ENCODE measurements around the gene NR6A1. TPM values are rescaled to one million over a fixed set of nuclear protein-coding genes. Genes with fewer than 3 reads are reported as not detected.

Gene NR6A1
- polyA plus RNA-seq, 1 donor from 2014 or later: 4.3 TPM

DNA sequence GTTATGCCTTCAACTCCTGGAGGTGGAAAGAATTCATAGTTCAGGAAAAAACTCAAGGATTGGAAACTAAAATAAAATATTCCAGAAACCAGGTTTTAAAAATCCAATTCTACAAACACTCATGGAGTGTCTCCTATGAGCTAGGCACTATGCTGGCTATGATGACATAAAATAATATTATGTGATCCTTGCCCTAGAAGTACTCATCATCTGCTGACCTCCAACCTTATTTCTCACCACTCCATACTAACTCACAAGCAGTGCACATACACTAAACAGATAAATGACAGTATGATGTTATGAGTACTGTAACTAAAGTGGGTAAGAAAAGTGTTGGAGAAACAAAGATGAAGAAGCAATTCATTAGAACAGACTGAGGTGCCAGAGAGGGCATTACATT lies 170.7 kb downstream of the NR6A1 start:
- Histone ChIP-seq H3F3A (ENCODE audit: insufficient read depth, low read length, poor library complexity, severe bottlenecking) (no peaks in the 10 kb centered on the region), H3K36me3 (ENCODE audit: insufficient read depth, low read length) (no peaks in the 10 kb centered on the region), H3K4me3 (ENCODE audit: low read length) (no peak overlapping the region), H3K79me2 (replicated peaks; ENCODE audit: insufficient read depth, low read length) (no peaks in the 10 kb centered on the region), H3K9me3 (ENCODE audit: low read length) (no peaks in the 10 kb centered on the region), H2AFZ (ENCODE audit: low read depth, low read length) (no peak overlapping the region), H3K27me3 (ENCODE audit: insufficient read depth, low read depth, low read length) (no peaks in the 10 kb centered on the region), H3K9me2 (ENCODE audit: insufficient read depth, low read length) (no peaks in the 10 kb centered on the region), H3K9ac (ENCODE audit: low read length) (no peak overlapping the region), H4K20me1 (ENCODE audit: insufficient read depth) (no peaks in the 10 kb centered on the region), H3K27ac (ENCODE audit: low read length) (no peak overlapping the region), H3K4me2 (ENCODE audit: low read length) (no peak overlapping the region)
- TF ChIP-seq MXI1 (conservative IDR thresholded peaks at IDR 0.05; ENCODE audit: poor library complexity, severe bottlenecking): no peak
- no peak for TF ChIP-seq EP300 (conservative IDR thresholded peaks at IDR 0.05; ENCODE audit: poor library complexity, severe bottlenecking)
- TF ChIP-seq, protein P1, sequence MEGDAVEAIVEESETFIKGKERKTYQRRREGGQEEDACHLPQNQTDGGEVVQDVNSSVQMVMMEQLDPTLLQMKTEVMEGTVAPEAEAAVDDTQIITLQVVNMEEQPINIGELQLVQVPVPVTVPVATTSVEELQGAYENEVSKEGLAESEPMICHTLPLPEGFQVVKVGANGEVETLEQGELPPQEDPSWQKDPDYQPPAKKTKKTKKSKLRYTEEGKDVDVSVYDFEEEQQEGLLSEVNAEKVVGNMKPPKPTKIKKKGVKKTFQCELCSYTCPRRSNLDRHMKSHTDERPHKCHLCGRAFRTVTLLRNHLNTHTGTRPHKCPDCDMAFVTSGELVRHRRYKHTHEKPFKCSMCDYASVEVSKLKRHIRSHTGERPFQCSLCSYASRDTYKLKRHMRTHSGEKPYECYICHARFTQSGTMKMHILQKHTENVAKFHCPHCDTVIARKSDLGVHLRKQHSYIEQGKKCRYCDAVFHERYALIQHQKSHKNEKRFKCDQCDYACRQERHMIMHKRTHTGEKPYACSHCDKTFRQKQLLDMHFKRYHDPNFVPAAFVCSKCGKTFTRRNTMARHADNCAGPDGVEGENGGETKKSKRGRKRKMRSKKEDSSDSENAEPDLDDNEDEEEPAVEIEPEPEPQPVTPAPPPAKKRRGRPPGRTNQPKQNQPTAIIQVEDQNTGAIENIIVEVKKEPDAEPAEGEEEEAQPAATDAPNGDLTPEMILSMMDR (IDR thresholded peaks at IDR 0.05; ENCODE audit: poor library complexity, severe bottlenecking): no peak
- no peak for TF ChIP-seq EZH2 (IDR thresholded peaks at IDR 0.05; ENCODE audit: borderline replicate concordance, insufficient read depth, low read length, poor library complexity, severe bottlenecking)
- TF ChIP-seq, protein P2, sequence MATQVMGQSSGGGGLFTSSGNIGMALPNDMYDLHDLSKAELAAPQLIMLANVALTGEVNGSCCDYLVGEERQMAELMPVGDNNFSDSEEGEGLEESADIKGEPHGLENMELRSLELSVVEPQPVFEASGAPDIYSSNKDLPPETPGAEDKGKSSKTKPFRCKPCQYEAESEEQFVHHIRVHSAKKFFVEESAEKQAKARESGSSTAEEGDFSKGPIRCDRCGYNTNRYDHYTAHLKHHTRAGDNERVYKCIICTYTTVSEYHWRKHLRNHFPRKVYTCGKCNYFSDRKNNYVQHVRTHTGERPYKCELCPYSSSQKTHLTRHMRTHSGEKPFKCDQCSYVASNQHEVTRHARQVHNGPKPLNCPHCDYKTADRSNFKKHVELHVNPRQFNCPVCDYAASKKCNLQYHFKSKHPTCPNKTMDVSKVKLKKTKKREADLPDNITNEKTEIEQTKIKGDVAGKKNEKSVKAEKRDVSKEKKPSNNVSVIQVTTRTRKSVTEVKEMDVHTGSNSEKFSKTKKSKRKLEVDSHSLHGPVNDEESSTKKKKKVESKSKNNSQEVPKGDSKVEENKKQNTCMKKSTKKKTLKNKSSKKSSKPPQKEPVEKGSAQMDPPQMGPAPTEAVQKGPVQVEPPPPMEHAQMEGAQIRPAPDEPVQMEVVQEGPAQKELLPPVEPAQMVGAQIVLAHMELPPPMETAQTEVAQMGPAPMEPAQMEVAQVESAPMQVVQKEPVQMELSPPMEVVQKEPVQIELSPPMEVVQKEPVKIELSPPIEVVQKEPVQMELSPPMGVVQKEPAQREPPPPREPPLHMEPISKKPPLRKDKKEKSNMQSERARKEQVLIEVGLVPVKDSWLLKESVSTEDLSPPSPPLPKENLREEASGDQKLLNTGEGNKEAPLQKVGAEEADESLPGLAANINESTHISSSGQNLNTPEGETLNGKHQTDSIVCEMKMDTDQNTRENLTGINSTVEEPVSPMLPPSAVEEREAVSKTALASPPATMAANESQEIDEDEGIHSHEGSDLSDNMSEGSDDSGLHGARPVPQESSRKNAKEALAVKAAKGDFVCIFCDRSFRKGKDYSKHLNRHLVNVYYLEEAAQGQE (IDR thresholded peaks at IDR 0.05; ENCODE audit: borderline replicate concordance): no peak
- no peak for TF ChIP-seq SMC3 (conservative IDR thresholded peaks at IDR 0.05; ENCODE audit: poor library complexity)
- no peak for TF ChIP-seq POLR2AphosphoS5 (IDR thresholded peaks at IDR 0.05)
- TF ChIP-seq TAF1 (IDR thresholded peaks at IDR 0.05; ENCODE audit: low read depth): no peak
- TF ChIP-seq RAD21 (conservative IDR thresholded peaks at IDR 0.05): no peak

DNA sequence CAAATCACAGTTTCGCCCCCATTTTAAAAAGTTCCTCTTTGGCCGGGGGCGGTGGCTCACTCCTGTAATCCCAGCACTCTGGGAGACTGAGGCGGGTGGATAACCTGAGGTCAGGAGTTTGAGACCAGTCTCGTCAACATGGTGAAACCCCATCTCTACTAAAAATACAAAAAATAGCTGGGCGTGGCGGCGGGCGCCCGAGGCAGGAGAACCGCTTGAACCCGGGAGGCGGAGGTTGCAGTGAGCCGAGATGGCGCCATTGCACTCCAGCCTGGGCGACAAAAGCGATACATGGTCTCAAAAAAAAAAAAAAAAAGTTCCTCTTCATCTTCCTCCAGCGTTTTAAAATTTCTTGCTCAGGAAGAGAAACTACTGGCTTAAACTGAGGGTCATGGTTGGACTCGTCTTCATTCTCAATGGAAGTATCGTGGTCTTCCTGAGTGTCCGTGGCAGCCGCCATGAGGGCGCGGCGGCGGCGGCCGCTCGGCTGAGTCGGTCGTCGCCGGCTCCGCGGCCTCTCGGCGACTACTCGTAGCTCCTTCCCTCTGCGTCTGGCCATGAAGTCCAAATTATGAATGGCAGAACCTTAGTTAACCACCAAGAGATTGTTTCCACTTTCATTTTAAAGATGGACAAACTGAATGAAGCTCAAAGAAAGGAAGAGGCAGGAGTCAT lies 171.9 kb downstream of the NR6A1 start:
- Histone ChIP-seq H3K9me2 (ENCODE audit: insufficient read depth, low read length) (no peaks in the 10 kb centered on the region), H4K20me1 (ENCODE audit: insufficient read depth) (no peaks in the 10 kb centered on the region), H3K9me3 (ENCODE audit: low read length) (no peaks in the 10 kb centered on the region), H3K27me3 (ENCODE audit: insufficient read depth, low read depth, low read length) (no peaks in the 10 kb centered on the region), H2AFZ (ENCODE audit: low read depth, low read length) (no peak overlapping the region), H3K4me2 (ENCODE audit: low read length) (no peak overlapping the region), H3K4me3 (ENCODE audit: low read length) (no peak overlapping the region), H3K79me2 (replicated peaks; ENCODE audit: insufficient read depth, low read length) (no peaks in the 10 kb centered on the region), H3K36me3 (ENCODE audit: insufficient read depth, low read length) (no peaks in the 10 kb centered on the region), H3K9ac (ENCODE audit: low read length) (no peak overlapping the region), H3F3A (ENCODE audit: insufficient read depth, low read length, poor library complexity, severe bottlenecking) (no peaks in the 10 kb centered on the region), H3K27ac (ENCODE audit: low read length) (no peak overlapping the region)
- TF ChIP-seq SMC3 (conservative IDR thresholded peaks at IDR 0.05; ENCODE audit: poor library complexity): no peak
- TF ChIP-seq, protein P1 (IDR thresholded peaks at IDR 0.05; ENCODE audit: poor library complexity, severe bottlenecking): no peak
- no peak for TF ChIP-seq MXI1 (conservative IDR thresholded peaks at IDR 0.05; ENCODE audit: poor library complexity, severe bottlenecking)
- TF ChIP-seq POLR2AphosphoS5 (IDR thresholded peaks at IDR 0.05): no peak
- TF ChIP-seq TAF1 (IDR thresholded peaks at IDR 0.05; ENCODE audit: low read depth): no peak
- TF ChIP-seq, protein P2 (IDR thresholded peaks at IDR 0.05; ENCODE audit: borderline replicate concordance): no peak
- no peak for TF ChIP-seq EP300 (conservative IDR thresholded peaks at IDR 0.05; ENCODE audit: poor library complexity, severe bottlenecking)
- no peak for TF ChIP-seq RAD21 (conservative IDR thresholded peaks at IDR 0.05)
- no peak for TF ChIP-seq EZH2 (IDR thresholded peaks at IDR 0.05; ENCODE audit: borderline replicate concordance, insufficient read depth, low read length, poor library complexity, severe bottlenecking)
